B cell (primary cell): ENCODE measurements around the gene NXNL1.

Source experiments
- CTCF ChIP-seq: fragments of 200-600 bp; IDR thresholded peaks from one replicate; pipeline ENCODE4 v1.8.0; 2022; ENCODE audit warnings: antibody characterized with exemption, mild to moderate bottlenecking
- EZH2 ChIP-seq: IDR thresholded peaks from 2 replicates; pipeline ENCODE4 v1.6.1; 2012; ENCODE audit warnings: borderline replicate concordance, low read depth, mild to moderate bottlenecking, moderate library complexity, low read length; ENCODE audit not compliant: insufficient read depth, poor library complexity, severe bottlenecking

- no peak for TF ChIP-seq CTCF
- TF ChIP-seq EZH2 = no peak
Measured at GRCh38 chr19:17503240-17503639, 42.5 kb upstream of the NXNL1 start.
